ENCODE measurements around the gene EVC. TPM values are rescaled to one million over a fixed set of nuclear protein-coding genes. Genes with fewer than 3 reads are reported as not detected.

EVC gene
- 100 to 1,000 TPM in 2 of 4 donors, 10 to 100 TPM in 2; 89.8 to 134 (median 99.6) TPM for total RNA-seq

DNA sequence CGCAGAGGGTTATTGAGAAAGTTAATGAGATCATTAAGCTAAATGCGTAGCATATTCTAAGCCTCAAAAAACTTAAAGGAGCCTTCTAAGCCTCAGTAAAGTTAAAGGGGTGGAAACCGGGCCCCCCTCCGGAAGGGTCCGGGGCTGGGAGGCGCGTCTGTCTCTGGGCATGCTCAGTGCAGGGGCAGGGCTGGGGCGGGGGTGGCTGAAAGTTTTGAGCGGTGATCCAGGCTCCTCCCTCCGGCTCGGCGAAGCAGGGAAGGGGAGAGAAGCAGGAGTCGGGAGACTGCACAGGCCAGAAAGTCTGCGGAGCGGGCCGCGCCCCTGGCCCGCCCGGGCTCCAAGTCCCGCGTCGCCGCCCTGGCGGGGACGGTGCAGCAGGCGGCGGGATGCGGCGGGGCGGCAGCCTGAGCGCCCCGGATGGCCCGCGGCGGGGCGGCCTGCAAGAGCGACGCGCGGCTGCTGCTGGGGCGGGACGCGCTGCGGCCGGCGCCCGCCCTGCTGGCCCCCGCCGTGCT, at the start of gene EVC:
TSS of gene EVC (plus strand) at position 241 of the 518 bp plus-strand sequence. CDS start at position 421, 180 bp downstream.
- TF ChIP-seq EP300 (IDR thresholded peaks at IDR 0.05) (peak in 1 of 2 donors; percentile 45), CTCF (IDR thresholded peaks at IDR 0.05) (peak in 1 of 5 experiments; percentile 32), POLR2A (IDR thresholded peaks at IDR 0.05) (peak; percentile 42 to 69)
- WGBS, 2 donors, result 0 to 2% methylated on average over 7 to 8 of the region's 49 CpGs
- H3K27ac ChIP-seq, result peak within 1 kb of the TSS; percentile 51 to 95 (median 82)
- peak within 1 kb of the TSS; percentile 49 to 76 (median 52) for H3K4me3 ChIP-seq
- peak; percentile 67 to 69 for DNase-seq (ENCODE audit: low spot score in 2 of 2)
- H3K4me1 ChIP-seq, result peaks cover 0 to 60% (median 12%) of the 10 kb centered on the region in 4 donors
- H3K36me3 ChIP-seq, result peaks cover 0 to 8% (median 0%) of the 10 kb centered on the region in 3 donors
- no peaks in the 10 kb centered on the region for H3K27me3 ChIP-seq
- peaks cover 0 to 18% (median 4%) of the 10 kb centered on the region in 4 donors for H3K9me3 ChIP-seq

DNA sequence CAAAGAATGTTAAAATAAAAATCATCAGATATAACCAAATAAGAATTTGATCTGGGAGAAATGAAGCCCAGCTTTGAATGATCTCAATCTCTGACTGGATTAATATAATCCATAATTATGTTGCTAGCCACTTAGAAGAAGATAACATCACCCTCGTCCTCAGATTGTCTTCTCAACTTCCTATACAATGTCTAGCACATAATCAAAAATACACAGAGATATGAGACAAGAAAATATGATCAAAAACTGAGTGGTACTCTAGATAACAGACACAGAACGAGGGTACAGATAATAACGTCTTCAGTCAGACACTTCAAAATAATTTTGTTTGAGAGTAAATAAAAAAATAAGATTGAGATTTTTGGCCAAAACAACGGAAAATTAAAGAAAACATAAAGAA, 49.8 kb upstream of the EVC start:
- TF ChIP-seq CTCF (IDR thresholded peaks at IDR 0.05) (no peak), POLR2A (IDR thresholded peaks at IDR 0.05) (no peak), EP300 (IDR thresholded peaks at IDR 0.05) (no peak)
- H3K36me3 ChIP-seq, result peaks cover 0 to 88% (median 0%) of the 10 kb centered on the region in 3 donors
- no peaks in the 10 kb centered on the region for H3K4me1 ChIP-seq
- H3K9me3 ChIP-seq, result peaks cover 0 to 15% (median 0%) of the 10 kb centered on the region in 4 donors
- 91 to 93% methylated on average over 4 of the region's 4 CpGs for WGBS, 2 donors
- DNase-seq (ENCODE audit: low spot score in 2 of 2), result no peak
- no peak overlapping the region for H3K4me3 ChIP-seq
- no peaks in the 10 kb centered on the region for H3K27me3 ChIP-seq
- H3K27ac ChIP-seq, result no peak overlapping the region

DNA sequence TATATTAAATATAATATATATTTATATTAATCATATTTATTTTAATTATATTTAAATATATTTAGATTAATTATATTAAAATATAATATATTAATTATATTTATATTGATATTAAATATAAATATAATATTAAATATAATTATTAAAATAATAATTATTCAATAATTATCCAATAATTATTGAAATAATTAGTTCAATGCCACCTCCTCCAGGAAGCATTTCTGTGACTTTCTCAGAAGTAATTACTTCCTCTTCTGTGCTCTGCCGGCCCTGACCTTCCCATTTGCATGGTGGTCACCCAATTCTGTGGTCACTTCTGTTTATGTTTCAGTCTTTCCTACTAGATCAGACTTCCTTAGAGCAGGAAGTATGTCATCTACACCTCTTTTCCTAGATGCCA, 48.4 kb upstream of the EVC start:
- Histone ChIP-seq H3K4me1 (no peaks in the 10 kb centered on the region), H3K27ac (no peak overlapping the region), H3K9me3 (peaks cover 0 to 24% (median 0%) of the 10 kb centered on the region in 4 donors), H3K36me3 (peaks cover 0 to 82% (median 0%) of the 10 kb centered on the region in 3 donors), H3K4me3 (no peak overlapping the region), H3K27me3 (no peaks in the 10 kb centered on the region)
- TF ChIP-seq CTCF (IDR thresholded peaks at IDR 0.05) (no peak), EP300 (IDR thresholded peaks at IDR 0.05) (no peak), POLR2A (IDR thresholded peaks at IDR 0.05) (no peak)
- no peak for DNase-seq (ENCODE audit: low spot score in 2 of 2)
- WGBS, 2 donors, result 74 to 88% methylated on average over 1 of the region's 1 CpG

GRCh38 chr4:5664778-5665177, 46.2 kb upstream of the EVC start:
- Histone ChIP-seq H3K27me3 (no peaks in the 10 kb centered on the region), H3K9me3 (peaks cover 0 to 28% (median 0%) of the 10 kb centered on the region in 4 donors), H3K4me3 (no peak overlapping the region), H3K4me1 (no peaks in the 10 kb centered on the region), H3K27ac (no peak overlapping the region), H3K36me3 (peaks cover 0 to 74% (median 0%) of the 10 kb centered on the region in 3 donors)
- TF ChIP-seq POLR2A (IDR thresholded peaks at IDR 0.05) (no peak), CTCF (IDR thresholded peaks at IDR 0.05) (no peak), EP300 (IDR thresholded peaks at IDR 0.05) (no peak)
- DNase-seq (ENCODE audit: low spot score in 2 of 2), result no peak
- WGBS, 2 donors, result 90 to 92% methylated on average over 12 of the region's 12 CpGs

- Histone ChIP-seq H3K4me1 (no peaks in the 10 kb centered on the region), H3K4me3 (no peak overlapping the region), H3K27ac (no peak overlapping the region), H3K36me3 (peaks cover 0 to 56% (median 0%) of the 10 kb centered on the region in 3 donors), H3K9me3 (peaks cover 0 to 16% (median 0%) of the 10 kb centered on the region in 4 donors), H3K27me3 (no peaks in the 10 kb centered on the region)
- TF ChIP-seq CTCF (IDR thresholded peaks at IDR 0.05), result no peak
- TF ChIP-seq POLR2A (IDR thresholded peaks at IDR 0.05), result no peak
- TF ChIP-seq EP300 (IDR thresholded peaks at IDR 0.05), result no peak
- WGBS, 2 donors, result 82 to 90% methylated on average over 1 of the region's 1 CpG
- DNase-seq (ENCODE audit: low spot score in 2 of 2), result no peak
These were observed 44.3 kb upstream of the EVC start for GRCh38 chr4:5666741-5667140.

All from tibial nerve (tissue), 4 donors.